SK-N-SH (cell line): ENCODE results near the gene NEMP1. TPM values are rescaled to one million over a fixed set of nuclear protein-coding genes. Genes with fewer than 3 reads are reported as not detected.
"Not testable (repeated sequence)": the region's sequence is repeated elsewhere in the genome, so short reads cannot be mapped to it uniquely, and the experiment has no call there.

Experiments
- CTCF ChIA-PET: fragments of 300-600, 350-600 bp; formaldehyde crosslinking; extraction: SDS; loops from one replicate; lab custom pipeline; 2021; lab: Yijun Ruan, JAX
- POLR2A ChIA-PET: fragments of 350-600 bp; sonication (Branson Sonifier 250); formaldehyde crosslinking; extraction: SDS; loops from one replicate; lab custom pipeline; 2020; ENCODE audit warnings: antibody characterized with exemption, inconsistent platforms; lab: Yijun Ruan, JAX
- DNase-seq: peaks from one replicate; pipeline ENCODE4 v3.0.0; 2012
- H2AFZ ChIP-seq: fragments of 200-600 bp; sonication (generic); 2 replicates; pipeline ENCODE4 v1.8.1; 2016; ENCODE audit warnings: antibody characterized with exemption, mild to moderate bottlenecking, low read depth
- H3F3A ChIP-seq: fragments of 200-600 bp; sonication (generic); replicated peaks from 2 replicates; pipeline ENCODE3; 2016; ENCODE audit warnings: antibody characterized with exemption, mild to moderate bottlenecking; ENCODE audit not compliant: insufficient read depth
- H3K27ac ChIP-seq, 2 experiments: fragments of 200-500 bp in 1 of 2; fragments of 200-600 bp in 1 of 2; sonication (Bioruptor generic) in 1 of 2; sonication (generic), shearing (Covaris generic) in 1 of 2; 2 replicates each; pipeline versions ENCODE4 v1.5.1 to v1.6.1; 2014 to 2016; ENCODE audit warnings: low read depth in 2 of 2, inconsistent platforms in 1 of 2, low read length in 1 of 2, mild to moderate bottlenecking in 1 of 2, mixed read lengths in 1 of 2
- H3K27me3 ChIP-seq: fragments of 200-600 bp; sonication (generic), shearing (Covaris generic); 2 replicates; pipeline ENCODE4 v1.6.1; 2016; ENCODE audit warnings: mixed run types; ENCODE audit not compliant: insufficient read depth
- H3K36me3 ChIP-seq, 2 experiments: fragments of 200-500 bp in 1 of 2; fragments of 200-600 bp in 1 of 2; sonication (Bioruptor generic) in 1 of 2; sonication (generic) in 1 of 2; replicated peaks in 1 of 2; 2 replicates each; pipeline versions ENCODE3 to v1.5.1; 2014 to 2016; ENCODE audit warnings: low read length in 1 of 2, mild to moderate bottlenecking in 1 of 2; ENCODE audit not compliant: insufficient read depth in 2 of 2, control insufficient read depth in 1 of 2
- H3K4me1 ChIP-seq, 2 experiments: fragments of 200-500 bp in 1 of 2; fragments of 200-600 bp in 1 of 2; sonication (Bioruptor generic) in 1 of 2; sonication (generic), shearing (Covaris generic) in 1 of 2; 2 replicates each; pipeline versions ENCODE4 v1.5.1 to v1.6.1; 2014 to 2016; ENCODE audit warnings: low read depth in 1 of 2, low read length in 1 of 2, mixed run types in 1 of 2; ENCODE audit not compliant: insufficient read depth in 2 of 2, control insufficient read depth in 1 of 2
- H3K4me2 ChIP-seq: fragments of 200-600 bp; sonication (generic), shearing (Covaris generic); 2 replicates; pipeline ENCODE4 v1.6.1; 2017; ENCODE audit warnings: mixed run types
- H3K4me3 ChIP-seq, 2 experiments: fragments of 200-500 bp in 1 of 2; fragments of 200-600 bp in 1 of 2; sonication (Bioruptor generic) in 1 of 2; sonication (generic), shearing (Covaris generic) in 1 of 2; 2 replicates each; pipeline versions ENCODE4 v1.5.1 to v1.8.1; 2014 to 2016; ENCODE audit warnings: low read depth in 2 of 2, inconsistent platforms in 1 of 2, low read length in 1 of 2, mild to moderate bottlenecking in 1 of 2, mixed read lengths in 1 of 2, moderate library complexity in 1 of 2
- H3K79me2 ChIP-seq: fragments of 200-600 bp; sonication (generic); 2 replicates; pipeline ENCODE4 v1.8.1; 2017; ENCODE audit warnings: mild to moderate bottlenecking; ENCODE audit not compliant: insufficient read depth
- H3K9ac ChIP-seq: fragments of 200-600 bp; sonication (generic); 2 replicates; pipeline ENCODE4 v1.6.1; 2017; ENCODE audit warnings: mixed run types
- H3K9me2 ChIP-seq: fragments of 200-600 bp; sonication (generic); 2 replicates; pipeline ENCODE4 v1.6.1; 2017; ENCODE audit warnings: mixed run types
- H3K9me3 ChIP-seq: fragments of 200-600 bp; sonication (generic); 2 replicates; pipeline ENCODE4 v1.6.1; 2017; ENCODE audit warnings: mixed run types, mild to moderate bottlenecking, moderate library complexity
- H4K20me1 ChIP-seq: fragments of 200-600 bp; sonication (generic); 2 replicates; pipeline ENCODE4 v1.6.1; 2017; ENCODE audit warnings: mild to moderate bottlenecking, mixed run types; ENCODE audit not compliant: insufficient read depth
- EZH2phosphoT487 ChIP-seq: fragments of 200-600 bp; sonication (generic); IDR thresholded peaks from 2 replicates; pipeline ENCODE4 v1.6.1; 2017; ENCODE audit warnings: low read depth, mixed run types, mild to moderate bottlenecking, antibody characterized with exemption, moderate library complexity, borderline replicate concordance
- RAD21 ChIP-seq: IDR thresholded peaks from 2 replicates; pipeline ENCODE4 v1.6.1; 2012; ENCODE audit warnings: mild to moderate bottlenecking, low read length
- TEAD4 ChIP-seq: IDR thresholded peaks from 2 replicates; pipeline ENCODE4 v1.4.0; 2012; ENCODE audit warnings: mild to moderate bottlenecking, borderline replicate concordance; ENCODE audit not compliant: insufficient read depth
- YY1 ChIP-seq: IDR thresholded peaks from 2 replicates; pipeline ENCODE4 v1.4.0; 2012; ENCODE audit warnings: low read depth, mild to moderate bottlenecking
- WGBS: methylation state at CpG from one replicate; pipeline ENCODE4 v1.1.6; 2017; ENCODE audit warnings: low lambda C conversion rate; 5-methylcytosine and 5-hydroxymethylcytosine counted together
- polyA plus RNA-seq, 3 experiments: library from polyadenylated mRNA; depleted of rRNA; stranded (reverse); fragments of >200 nt; gene quantifications; 2 replicates each; pipeline ENCODE4 v1.2.3, GENCODE V29; 2012

Gene NEMP1
- polyA plus RNA-seq, 1 of the 3 experiments (the other 2 are of a cell fraction), result 6.2 TPM

DNA sequence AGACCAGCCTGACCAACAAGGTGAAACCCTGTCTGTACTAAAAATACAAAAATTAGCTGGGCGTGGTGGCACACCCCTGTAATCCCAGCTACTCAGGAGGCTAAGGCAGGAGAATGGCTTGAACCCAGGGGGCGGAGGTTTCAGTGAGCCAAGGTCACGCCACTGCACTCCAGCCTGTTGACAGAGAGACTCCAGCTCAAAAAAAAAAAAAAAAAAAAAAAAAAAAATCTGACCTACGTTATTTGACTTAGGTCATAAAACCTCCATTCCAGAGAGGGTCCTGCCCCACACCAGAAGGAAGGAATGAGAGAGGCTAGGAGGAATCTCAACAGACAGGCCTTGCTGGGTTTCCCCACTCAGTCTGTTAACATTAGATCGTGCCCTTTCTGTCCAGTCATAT lies 60.2 kb downstream of the NEMP1 start:
- CTCF ChIA-PET, result interaction anchor here (0.7 to 10.1 kb wide), 7 partner anchors 13 to 84 kb away, joined by 3 to 110 read pairs (median 3); partner anchors contain the start of gene ZBTB39
- H3K4me3 ChIP-seq, DNase-seq, H4K20me1 ChIP-seq, H3K9me3 ChIP-seq, H3K4me1 ChIP-seq, POLR2A ChIA-PET, H3F3A ChIP-seq, H3K9me2 ChIP-seq, H2AFZ ChIP-seq, H3K4me2 ChIP-seq, H3K36me3 ChIP-seq, H3K27ac ChIP-seq, H3K9ac ChIP-seq, H3K79me2 ChIP-seq: not testable (repeated sequence)
- H3K27me3 ChIP-seq, result peaks cover 28% of the 10 kb centered on the region
- WGBS, result 83% methylated on average over 5 of the region's 5 CpGs

DNA sequence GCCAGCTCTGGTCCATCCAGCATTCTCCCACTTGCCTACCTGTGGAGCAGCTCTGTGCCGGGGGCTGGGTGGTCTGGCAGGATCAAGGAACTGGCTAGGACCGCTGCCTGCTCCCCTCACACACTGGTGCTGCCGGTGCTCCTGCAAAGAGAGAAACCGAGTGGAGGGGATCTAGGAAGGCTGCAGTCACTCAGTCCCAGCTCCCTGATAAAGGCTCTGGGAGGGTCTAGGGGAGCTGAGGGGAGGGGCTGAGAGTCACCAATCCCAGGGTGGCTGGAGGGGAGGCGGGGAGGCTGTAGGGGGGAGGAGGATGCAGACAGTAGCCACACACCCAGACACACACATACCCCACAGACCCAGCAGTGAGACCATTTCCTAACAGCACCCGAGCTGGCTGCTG lies 62.2 kb downstream of the NEMP1 start, which contains the start of gene TAC3:
Gene TAC3 (minus strand): TSS at position 182 of the 400 bp plus-strand sequence. CDS start 732 bp downstream, outside the sequence.
- Histone ChIP-seq H4K20me1 (no peaks in the 10 kb centered on the region), H3K4me2 (no peak within 1 kb of the TSS), H3K4me3 (no peak within 1 kb of the TSS), H3K36me3 (no peaks in the 10 kb centered on the region), H3K27me3 (peaks cover 38% of the 10 kb centered on the region), H3F3A (no peaks in the 10 kb centered on the region), H3K9me2 (no peaks in the 10 kb centered on the region), H2AFZ (no peak within 1 kb of the TSS), H3K4me1 (peaks cover 0 to 5% of the 10 kb centered on the region in 2 experiments; a peak in 1 of 4 replicates), H3K79me2 (no peaks in the 10 kb centered on the region), H3K9me3 (no peaks in the 10 kb centered on the region), H3K27ac (no peak within 1 kb of the TSS), H3K9ac (no peak within 1 kb of the TSS)
- DNase-seq, result peak; percentile 58
- TF ChIP-seq YY1 (no peak), EZH2phosphoT487 (no peak)
- 52% methylated on average over 6 of the region's 6 CpGs for WGBS
- CTCF ChIA-PET, result interaction anchor here (0.8 to 10.1 kb wide), 10 partner anchors 11 to 95 kb away, joined by 4 to 110 read pairs (median 10); partner anchors contain the start of genes STAT6 and ZBTB39
- POLR2A ChIA-PET, result interaction anchor here (1.1 kb wide), 1 partner anchor 11 kb away, joined by 3 read pairs; no protein-coding TSS in a partner anchor

DNA sequence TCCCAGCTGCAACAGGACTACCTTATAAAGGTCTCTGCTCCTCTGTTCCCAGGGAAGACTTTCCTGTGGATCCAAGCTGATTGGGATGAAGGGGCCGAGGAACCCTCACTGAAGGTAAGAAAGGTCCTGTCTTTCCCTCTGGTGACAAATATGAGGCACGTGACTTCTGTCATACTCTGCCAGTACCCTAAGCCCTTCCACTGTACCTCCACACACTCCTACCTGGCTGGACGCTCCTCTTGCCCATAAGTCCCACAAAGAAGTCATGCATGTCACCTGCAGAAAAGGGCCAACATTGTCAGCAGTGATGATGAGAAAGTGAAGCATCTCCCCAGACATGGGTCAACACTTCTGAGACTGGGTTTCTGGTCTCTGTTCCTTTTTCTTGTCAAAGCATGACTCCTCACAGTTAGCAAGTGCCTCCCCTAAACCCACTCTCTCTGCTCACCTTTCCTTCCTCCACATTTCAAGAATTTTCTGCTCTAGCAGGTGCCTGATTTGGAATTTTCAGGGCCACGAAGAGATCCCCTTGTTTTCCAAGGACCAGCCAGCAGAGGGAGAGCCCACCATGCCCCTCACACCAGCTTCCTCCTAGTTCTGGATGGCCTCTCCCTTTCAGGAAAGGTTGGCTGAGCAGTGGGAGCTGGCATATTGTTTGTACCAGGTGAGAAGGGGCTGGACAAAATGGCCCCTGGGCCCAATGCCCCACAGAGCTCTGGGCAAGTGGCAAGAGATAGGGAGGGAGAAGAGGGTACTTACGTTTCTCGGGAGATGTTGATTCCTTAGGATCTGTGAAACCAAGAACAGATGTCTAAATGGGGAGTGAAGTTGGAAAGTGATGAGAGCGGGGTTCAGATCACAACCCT lies 65.8 kb downstream of the NEMP1 start:
- no peaks in the 10 kb centered on the region for H3K79me2 ChIP-seq
- ChIA-PET CTCF (interaction anchor here (0.6 to 15.0 kb wide), 10 partner anchors 9 to 99 kb away, joined by 3 to 257 read pairs (median 4); partner anchors contain the start of gene STAT6), POLR2A (interaction anchor here (0.6 kb wide), 1 partner anchor 49 kb away, joined by 3 read pairs; no protein-coding TSS in a partner anchor)
- H3K4me2 ChIP-seq, result no peak overlapping the region
- WGBS, result 53% methylated on average over 7 of the region's 7 CpGs
- H3K9me2 ChIP-seq, result no peaks in the 10 kb centered on the region
- peaks cover 38% of the 10 kb centered on the region for H3K27me3 ChIP-seq
- H2AFZ ChIP-seq, result no peak overlapping the region
- H3K36me3 ChIP-seq, result no peaks in the 10 kb centered on the region
- no peak overlapping the region for H3K27ac ChIP-seq
- TF ChIP-seq TEAD4 (no peak), RAD21 (peak; percentile 56)
- peaks cover 0 to 8% of the 10 kb centered on the region in 2 experiments; a peak in 1 of 4 replicates for H3K4me1 ChIP-seq
- no peak for DNase-seq
- no peak overlapping the region for H3K4me3 ChIP-seq
- H4K20me1 ChIP-seq, result no peaks in the 10 kb centered on the region
- no peaks in the 10 kb centered on the region for H3F3A ChIP-seq
- no peaks in the 10 kb centered on the region for H3K9me3 ChIP-seq
- no peak overlapping the region for H3K9ac ChIP-seq
